GM23248 (cell line): Measurements from ENCODE around the gene LIX1L.

ENCODE experiments used
- EZH2 ChIP-seq: fragments of 200-600 bp; sonication (generic); IDR thresholded peaks from 2 replicates; pipeline ENCODE4 v1.6.1; 2018; ENCODE audit warnings: antibody characterized with exemption, mild to moderate bottlenecking; ENCODE audit not compliant: insufficient read depth, poor library complexity, severe bottlenecking
- EZH2phosphoT487 ChIP-seq: fragments of 200-600 bp; sonication (generic); IDR thresholded peaks from 2 replicates; pipeline ENCODE4 v1.6.1; 2018; ENCODE audit warnings: antibody characterized with exemption, moderate library complexity, mild to moderate bottlenecking, low read depth; ENCODE audit not compliant: insufficient read depth

GRCh38 chr1:145891587-145892485 is 66.0 kb downstream of the LIX1L start:
- TF ChIP-seq EZH2: no peak
- TF ChIP-seq EZH2phosphoT487: no peak
